K562 treated with DMSO at 1 percent for 24 hours (cell line): ENCODE data around the gene MARK4. TPM values are rescaled to one million over a fixed set of nuclear protein-coding genes. Genes with fewer than 3 reads are reported as not detected.

Experiments
- total RNA-seq: library from RNA; unstranded; fragments of 300-600 nt; gene quantifications from 2 replicates; pipeline ENCODE4 v1.2.3, GENCODE V29; 2022; ENCODE audit warnings: low read depth; ENCODE audit not compliant: insufficient read depth

The MARK4 gene
- total RNA-seq = 31.3 and 33.5 TPM in 2 replicates

DNA sequence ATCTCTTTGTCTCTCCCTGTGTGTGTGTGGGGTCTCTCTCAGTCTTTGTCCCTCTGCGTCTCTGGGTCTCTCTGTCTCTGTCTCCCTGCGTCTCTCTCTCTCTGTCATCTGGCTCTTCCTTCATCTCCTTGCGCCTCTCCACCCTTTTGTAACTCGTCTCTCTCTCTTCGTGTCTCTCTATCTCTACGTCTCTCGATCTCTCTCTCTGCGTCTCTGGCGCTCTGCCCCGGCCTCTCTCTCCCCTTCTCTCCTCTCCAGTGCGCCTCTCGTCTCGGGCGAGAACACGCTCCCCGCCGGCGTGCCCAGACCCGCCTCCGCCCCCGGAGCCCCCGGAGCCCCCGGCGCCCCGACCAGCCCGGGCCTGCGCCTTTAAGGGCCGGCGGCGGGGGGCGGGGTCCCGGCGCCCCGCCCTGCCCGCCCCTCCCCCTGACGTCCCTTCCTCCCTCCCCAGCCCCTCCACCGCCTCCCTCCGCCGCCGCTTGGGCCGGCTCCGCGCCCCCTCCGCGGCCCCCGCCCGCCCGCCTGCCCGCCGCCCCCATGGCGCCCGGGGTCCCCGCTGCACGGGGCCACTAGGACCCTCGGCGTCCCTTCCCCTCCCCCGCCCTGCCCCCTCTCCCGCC lies at the start of gene MARK4:
Gene MARK4, plus strand, starts transcription at position 440 of the 620 bp plus-strand sequence. CDS start 318 bp downstream, outside the sequence.

DNA sequence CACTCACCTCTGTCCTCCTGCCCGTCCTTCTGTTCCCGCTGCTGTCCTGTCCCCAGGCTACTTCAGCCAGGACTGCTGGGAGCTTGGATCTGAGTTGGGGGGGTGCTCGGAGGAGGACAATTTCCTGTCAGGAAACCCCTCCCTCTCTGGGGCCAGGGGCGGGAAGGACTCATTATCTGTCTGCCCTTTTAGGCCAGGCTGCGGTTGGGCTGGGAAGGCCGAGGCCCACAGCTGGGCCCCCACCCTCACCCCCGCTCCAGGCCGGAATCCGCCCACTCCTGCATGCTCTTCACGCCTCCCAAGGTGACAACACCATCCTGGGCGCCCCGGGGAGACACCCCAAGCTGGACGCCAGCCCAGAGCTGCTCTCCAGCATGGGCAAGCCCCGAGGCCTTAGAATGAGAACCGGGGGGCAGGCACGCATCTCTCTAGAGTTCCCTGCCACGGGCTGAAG lies 5.7 kb upstream of the MARK4 start, which contains the start of gene EXOC3L2:
Gene EXOC3L2, minus strand, starts transcription at position 74 of the 454 bp plus-strand sequence. CDS start 6,362 bp downstream, outside the sequence.

DNA sequence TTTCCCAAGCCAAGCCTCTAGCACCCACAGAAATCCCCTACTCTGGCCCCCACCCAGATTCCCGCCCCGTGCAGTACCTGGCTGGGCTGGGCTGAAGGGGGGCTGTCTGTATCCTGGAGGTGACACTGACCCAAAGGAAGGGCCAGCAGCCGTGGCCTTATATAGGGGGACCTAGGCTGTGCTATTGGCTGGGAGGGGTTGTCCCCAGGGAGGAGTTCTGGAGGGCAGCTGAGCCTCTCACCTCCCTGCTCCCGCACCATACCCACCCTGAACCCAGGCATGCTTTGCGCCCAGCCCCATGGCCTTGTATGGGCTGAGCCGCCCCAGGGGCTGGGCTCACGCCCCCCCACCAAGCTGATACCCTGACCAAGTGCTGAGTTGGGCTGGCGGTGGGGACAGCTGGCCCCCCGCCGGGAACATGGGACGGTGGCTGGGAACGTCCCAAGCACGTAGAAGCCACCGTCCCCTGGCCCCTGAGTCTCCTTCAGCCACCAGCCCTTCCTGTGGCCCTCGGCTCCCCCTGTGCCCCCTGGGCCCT lies 71.7 kb downstream of the MARK4 start, which contains the start of gene CKM:
Gene CKM, minus strand, starts transcription at position 132 of the 538 bp plus-strand sequence. CDS start 3,162 bp downstream, outside the sequence.

DNA sequence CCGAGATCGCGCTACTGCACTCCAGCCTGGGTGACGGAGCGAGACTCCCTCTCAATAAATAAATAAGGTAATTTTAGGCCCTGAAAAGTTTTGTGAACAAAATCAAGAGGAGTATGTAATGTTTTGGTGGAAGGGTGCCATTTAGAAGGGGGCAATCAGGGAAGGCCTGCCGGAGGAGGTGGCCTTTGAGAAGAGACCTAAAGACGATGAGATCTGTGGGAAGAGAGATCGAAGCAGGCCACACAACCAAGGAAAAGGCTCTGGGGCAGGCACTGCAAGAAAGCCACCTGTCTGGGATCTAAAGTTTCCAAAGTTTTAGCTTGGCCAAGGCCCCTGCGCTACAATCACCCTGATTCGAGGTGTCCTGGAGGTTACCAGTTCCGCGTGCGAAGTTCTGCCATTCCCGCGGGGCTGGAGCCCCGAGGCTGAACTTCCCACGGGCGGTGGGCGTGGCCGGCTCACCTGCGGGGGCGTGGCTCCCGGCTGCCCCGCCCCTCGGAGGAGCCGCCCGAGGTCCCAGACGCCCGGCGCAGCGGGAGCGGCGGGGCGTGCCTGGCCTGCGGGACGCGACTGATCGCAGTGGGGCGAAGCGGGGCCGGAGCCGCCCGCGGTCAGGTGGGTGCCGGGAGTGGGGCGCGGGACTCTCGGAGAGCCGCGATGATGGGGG lies 89.3 kb downstream of the MARK4 start, which contains the start of gene KLC3:
Gene KLC3, plus strand, starts transcription at position 519 of the 667 bp plus-strand sequence. CDS start 4,792 bp downstream, outside the sequence.

Other genes starting within 250 kb of the MARK4 start
- gene RELB, start 249.8 kb upstream of the MARK4 start, total RNA-seq = 36.8 and 40.3 TPM in 2 replicates
- 40.8 and 51.2 TPM in 2 replicates for gene CLASRP, start 212.2 kb upstream of the MARK4 start, total RNA-seq
- 8.4 and 8.7 TPM in 2 replicates for gene ZNF296, start 174.8 kb upstream of the MARK4 start, total RNA-seq
- 47.4 and 55.6 TPM in 2 replicates for gene GEMIN7, start 172.0 kb upstream of the MARK4 start, total RNA-seq
- 23.1 and 28.4 TPM in 2 replicates for gene PPP1R37, start 158.1 kb upstream of the MARK4 start, total RNA-seq
- gene NKPD1, start 90.3 kb upstream of the MARK4 start, total RNA-seq = 0.63 TPM in 1 of 2 replicates, not detected in the other
- gene TRAPPC6A, start 73.0 kb upstream of the MARK4 start, total RNA-seq = 106 and 116 TPM in 2 replicates
- 30.7 and 40.1 TPM in 2 replicates for gene BLOC1S3, start 72.5 kb upstream of the MARK4 start, total RNA-seq
- gene EXOC3L2, start 5.9 kb upstream of the MARK4 start, total RNA-seq = 25.2 and 29.4 TPM in 2 replicates
- gene CKM, start 71.6 kb downstream of the MARK4 start, total RNA-seq = 0.16 and 0.41 TPM in 2 replicates
- gene KLC3, start 89.5 kb downstream of the MARK4 start, total RNA-seq = 7.7 and 9.3 TPM in 2 replicates
- 50.8 and 56.5 TPM in 2 replicates for gene ERCC2, start 119.3 kb downstream of the MARK4 start, total RNA-seq
- gene PPP1R13L, start 153.8 kb downstream of the MARK4 start, total RNA-seq = 26.1 and 29.9 TPM in 2 replicates
- 3.0 and 4.9 TPM in 2 replicates for gene POLR1G, start 155.4 kb downstream of the MARK4 start, total RNA-seq
- 73.8 and 79.3 TPM in 2 replicates for gene ERCC1, start 172.6 kb downstream of the MARK4 start, total RNA-seq
- 1.3 and 1.4 TPM in 2 replicates for gene FOSB, start 216.7 kb downstream of the MARK4 start, total RNA-seq
- 99.4 and 105 TPM in 2 replicates for gene RTN2, start 245.8 kb downstream of the MARK4 start, total RNA-seq
- gene PPM1N, start 247.2 kb downstream of the MARK4 start, total RNA-seq = 12.0 and 14.6 TPM in 2 replicates